Measurements from ENCODE around the gene FUOM. TPM values are rescaled to one million over a fixed set of nuclear protein-coding genes. Genes with fewer than 3 reads are reported as not detected.

Gene FUOM
- total and polyA plus RNA-seq, 12 donors = 2.0 to 17.0 (median 6.2) TPM

DNA sequence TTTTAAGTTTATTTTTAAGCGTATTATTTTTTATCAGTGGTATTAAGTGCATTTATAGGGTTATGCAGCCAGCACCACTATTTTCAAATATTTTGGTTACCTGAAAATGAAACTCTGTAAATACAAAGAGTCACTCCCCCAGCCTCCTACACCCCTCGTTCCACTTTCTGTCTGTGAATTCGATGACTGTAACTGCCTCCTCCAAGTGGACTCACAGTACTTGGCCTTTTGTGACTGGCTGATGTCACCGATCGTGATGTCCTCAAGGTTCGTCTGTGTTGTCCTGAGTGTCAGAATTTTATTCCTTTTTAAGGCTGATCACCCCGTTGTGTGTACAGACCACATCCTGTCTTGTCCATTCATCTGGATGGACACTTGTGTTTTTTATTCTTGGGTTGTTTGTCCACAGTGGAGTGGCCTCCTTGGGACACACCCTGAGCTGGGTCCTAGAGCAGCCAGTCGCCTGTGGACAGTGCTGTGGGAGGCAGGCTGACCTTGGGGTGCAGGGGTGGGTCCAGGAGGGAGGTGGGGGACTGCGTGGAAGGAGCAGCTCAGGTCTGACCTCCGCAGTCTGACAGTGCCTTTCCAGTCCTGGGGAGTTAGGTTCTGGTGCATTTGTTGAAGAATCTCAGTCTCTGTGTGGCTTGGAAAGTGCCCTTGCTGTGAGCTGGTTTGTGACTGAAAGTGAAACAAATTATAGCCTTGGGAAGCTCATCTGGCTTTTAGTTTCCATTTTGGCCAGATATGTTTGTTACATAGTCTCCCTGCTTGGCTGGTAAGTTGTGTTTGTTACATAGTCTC lies 43.0 kb upstream of the FUOM start:
- DNase-seq (no peak), ATAC-seq (peak in 3 of 8 donors; percentile 32 to 40 (median 37))
- Histone ChIP-seq H3K27ac (peak overlapping the region in 1 of 10 donors; percentile 78), H3K27me3 (no peaks in the 10 kb centered on the region), H3K36me3 (peaks cover 0 to 98% (median 32%) of the 10 kb centered on the region in 9 donors), H3K9me3 (no peaks in the 10 kb centered on the region), H3K4me1 (peaks cover 0 to 18% (median under 1%) of the 10 kb centered on the region in 9 donors), H3K4me3 (no peak overlapping the region)
- 82 to 90% methylated on average over 10 of the region's 10 CpGs for WGBS, 2 donors
- intact Hi-C loops (cut with DNase I) = no loop called here
- TF ChIP-seq, protein P1, sequence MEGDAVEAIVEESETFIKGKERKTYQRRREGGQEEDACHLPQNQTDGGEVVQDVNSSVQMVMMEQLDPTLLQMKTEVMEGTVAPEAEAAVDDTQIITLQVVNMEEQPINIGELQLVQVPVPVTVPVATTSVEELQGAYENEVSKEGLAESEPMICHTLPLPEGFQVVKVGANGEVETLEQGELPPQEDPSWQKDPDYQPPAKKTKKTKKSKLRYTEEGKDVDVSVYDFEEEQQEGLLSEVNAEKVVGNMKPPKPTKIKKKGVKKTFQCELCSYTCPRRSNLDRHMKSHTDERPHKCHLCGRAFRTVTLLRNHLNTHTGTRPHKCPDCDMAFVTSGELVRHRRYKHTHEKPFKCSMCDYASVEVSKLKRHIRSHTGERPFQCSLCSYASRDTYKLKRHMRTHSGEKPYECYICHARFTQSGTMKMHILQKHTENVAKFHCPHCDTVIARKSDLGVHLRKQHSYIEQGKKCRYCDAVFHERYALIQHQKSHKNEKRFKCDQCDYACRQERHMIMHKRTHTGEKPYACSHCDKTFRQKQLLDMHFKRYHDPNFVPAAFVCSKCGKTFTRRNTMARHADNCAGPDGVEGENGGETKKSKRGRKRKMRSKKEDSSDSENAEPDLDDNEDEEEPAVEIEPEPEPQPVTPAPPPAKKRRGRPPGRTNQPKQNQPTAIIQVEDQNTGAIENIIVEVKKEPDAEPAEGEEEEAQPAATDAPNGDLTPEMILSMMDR (IDR thresholded peaks at IDR 0.05) = no peak

DNA sequence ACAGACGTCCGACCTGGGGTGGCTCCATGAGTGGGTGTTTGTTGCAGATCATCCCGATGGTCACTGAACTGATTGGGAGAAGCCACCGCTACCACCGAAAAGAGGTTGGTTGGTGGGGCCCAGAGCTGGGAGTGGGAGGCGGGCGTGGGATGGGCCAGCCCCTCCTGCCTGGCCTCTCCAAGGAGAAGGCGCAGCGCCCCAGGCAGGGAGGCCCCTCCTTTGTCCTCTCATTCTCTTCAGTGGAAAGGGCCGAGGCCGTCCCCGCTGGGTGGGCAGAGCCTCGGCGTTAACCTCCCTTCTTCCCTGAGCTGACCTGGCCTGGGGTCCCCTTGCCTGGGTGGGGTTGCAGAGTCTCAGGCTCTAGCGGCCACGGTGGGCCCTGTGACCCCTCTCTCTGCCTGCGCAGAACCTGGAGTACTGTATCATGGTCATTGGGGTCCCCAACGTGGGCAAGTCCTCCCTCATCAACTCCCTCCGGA lies 41.3 kb upstream of the FUOM start:
- H3K27me3 ChIP-seq = no peaks in the 10 kb centered on the region
- DNase-seq (no peak), ATAC-seq (no peak)
- H3K4me1 ChIP-seq = peaks cover 3 to 28% (median 13%) of the 10 kb centered on the region in 9 donors
- no peak overlapping the region for H3K27ac ChIP-seq
- no peak overlapping the region for H3K4me3 ChIP-seq
- WGBS, 2 donors = 97 to 98% methylated on average over 19 of the region's 19 CpGs
- H3K9me3 ChIP-seq = no peaks in the 10 kb centered on the region
- TF ChIP-seq, protein P1 (IDR thresholded peaks at IDR 0.05) = no peak
- H3K36me3 ChIP-seq = peaks cover 0 to 84% (median 32%) of the 10 kb centered on the region in 9 donors
- intact Hi-C loops (cut with DNase I) = no loop called here

DNA sequence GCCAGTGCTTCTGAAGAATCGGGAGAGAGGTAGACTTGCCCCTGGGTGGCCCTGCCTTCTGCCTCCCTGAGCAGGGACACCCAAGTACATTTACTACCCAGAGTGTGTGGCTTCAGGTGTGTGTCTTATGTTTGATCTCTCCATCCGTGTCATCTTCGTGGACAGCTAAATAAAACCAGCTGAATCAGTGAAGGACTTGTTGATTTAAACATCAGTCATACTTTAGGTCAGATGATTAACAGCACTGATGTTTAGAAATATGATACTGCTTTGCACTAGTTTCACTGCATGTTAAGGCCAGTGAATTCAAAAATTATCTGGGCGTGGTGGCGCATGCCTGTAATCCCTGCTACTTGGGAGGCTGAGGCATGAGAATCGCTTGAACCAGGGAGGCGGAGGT lies 40.1 kb upstream of the FUOM start:
- Histone ChIP-seq H3K9me3 (no peaks in the 10 kb centered on the region), H3K4me3 (no peak overlapping the region), H3K4me1 (peaks cover 3 to 34% (median 13%) of the 10 kb centered on the region in 9 donors), H3K36me3 (peaks cover 0 to 73% (median 32%) of the 10 kb centered on the region in 9 donors), H3K27ac (no peak overlapping the region), H3K27me3 (no peaks in the 10 kb centered on the region)
- TF ChIP-seq, protein P1 (IDR thresholded peaks at IDR 0.05) = no peak
- WGBS, 2 donors = 95 to 97% methylated on average over 7 of the region's 7 CpGs
- intact Hi-C loops (cut with DNase I) = no loop called here
- ATAC-seq (no peak), DNase-seq (no peak)

DNA sequence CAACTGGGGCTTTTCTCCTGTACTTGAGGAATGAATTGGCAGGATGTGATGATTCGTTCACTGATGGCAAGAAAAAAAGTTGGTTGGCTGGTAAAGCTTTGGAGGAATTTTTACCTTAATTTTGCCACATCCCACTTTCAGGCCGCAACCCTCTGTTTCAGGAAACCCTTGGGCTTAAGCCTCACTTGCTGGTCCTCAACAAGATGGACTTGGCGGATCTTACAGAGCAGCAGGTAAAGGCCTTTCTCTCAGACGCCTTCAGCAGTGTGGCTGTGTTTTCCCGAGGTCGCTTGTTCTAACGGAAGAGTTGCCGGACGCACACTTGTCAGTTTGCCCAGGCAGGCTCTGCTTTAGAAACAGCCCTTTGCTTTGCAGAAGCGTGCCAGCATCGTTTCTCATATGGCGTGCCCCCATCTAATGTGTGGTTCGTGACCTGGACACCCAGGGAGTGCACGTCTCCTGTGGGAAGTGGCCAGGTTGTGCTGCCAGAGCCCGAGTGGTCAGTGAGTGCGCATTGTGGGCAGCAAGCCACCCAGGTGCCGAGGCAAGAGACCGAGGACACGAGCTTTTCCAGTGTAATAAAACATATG lies 38.3 kb upstream of the FUOM start:
- TF ChIP-seq, protein P1 (IDR thresholded peaks at IDR 0.05) = no peak
- WGBS, 2 donors = 95 to 96% methylated on average over 19 of the region's 19 CpGs

More for the DNA sequence above, 38.3 kb upstream of the FUOM start:
- Histone ChIP-seq H3K4me1 (peaks cover 3 to 28% (median 13%) of the 10 kb centered on the region in 9 donors), H3K36me3 (peaks cover 0 to 56% (median 17%) of the 10 kb centered on the region in 9 donors), H3K4me3 (no peak overlapping the region), H3K27me3 (no peaks in the 10 kb centered on the region), H3K9me3 (no peaks in the 10 kb centered on the region), H3K27ac (no peak overlapping the region)
- no peak for ATAC-seq
- intact Hi-C loops (cut with DNase I) = no loop called here
- DNase-seq = no peak

Data from heart right ventricle (tissue), 16 donors.